ENCODE results near the gene PCSK6.

The PCSK6 gene

GRCh38 chr15:101264911-101265641 lies 224.4 kb downstream of the PCSK6 start:
- no peak for DNase-seq

GRCh38 chr15:101264011-101264410 lies 225.5 kb downstream of the PCSK6 start:
- DNase-seq, result no peak

- no peak for DNase-seq
Observed at GRCh38 chr15:101262551-101262950, 227.0 kb downstream of the PCSK6 start.

- DNase-seq, result peak; percentile 75
Observed at GRCh38 chr15:101258238-101259144, 231.0 kb downstream of the PCSK6 start.

- no peak for DNase-seq
Observed at GRCh38 chr15:101256757-101257156, 232.8 kb downstream of the PCSK6 start.

- peak; percentile 41 for DNase-seq
Observed at GRCh38 chr15:101255615-101256241, 233.8 kb downstream of the PCSK6 start.

- peak; percentile 41 for DNase-seq
Observed at GRCh38 chr15:101255051-101255395, 234.5 kb downstream of the PCSK6 start.

- DNase-seq, result no peak
Observed at GRCh38 chr15:101254157-101255050, 235.1 kb downstream of the PCSK6 start.

All from NCI-H1105 treated with DMSO at 0.1 percent for 48 hours (cell line).